K562 (cell line): ENCODE measurements around the gene LYVE1. TPM values are rescaled to one million over a fixed set of nuclear protein-coding genes. Genes with fewer than 3 reads are reported as not detected.

Source experiments
- ATAC-seq: fragments of 200-7000 bp; cut with Tn5 transposase; 3 replicates; pipeline ENCODE4 v1.9.1; 2020; ENCODE audit warnings: moderate library complexity
- BruUV-seq: library from RNA; stranded (reverse); fragments of 400-500 nt; replicated peaks from 2 replicates; lab custom pipeline; 2021; lab: Mats Ljungman, UMichigan
- CTCF ChIA-PET: fragments of 300-600 bp; formaldehyde crosslinking; extraction: SDS; loops from one replicate; lab custom pipeline; 2021; ENCODE audit warnings: low intra/inter-chr PET ratio; lab: Yijun Ruan, JAX
- POLR2A ChIA-PET: fragments of 300-600, 350-650 bp; sonication (Branson Sonifier 250); formaldehyde crosslinking; extraction: SDS; loops from one replicate; lab custom pipeline; 2021; ENCODE audit warnings: antibody characterized with exemption, inconsistent platforms; lab: Yijun Ruan, JAX
- DNase-seq, 4 experiments: peaks; one replicate each; pipeline versions ENCODE4 v3.0.0 to v3.0.0-alpha.2; 2011 to 2018; ENCODE audit warnings: low spot score in 3 of 4, mixed read lengths in 3 of 4; ENCODE audit errors: extremely low read depth in 1 of 4
- FAIRE-seq: peaks from 2 replicates; lab custom pipeline; 2011; peaks lifted over from hg19 to GRCh38; lab: Jason Lieb, UNC
- H2AFZ ChIP-seq: 2 replicates; pipeline ENCODE4 v1.6.0; 2011; ENCODE audit warnings: low read depth, low read length, control low read depth, inconsistent platforms
- H3K27ac ChIP-seq: fragments of 200-600 bp; 3 replicates; pipeline ENCODE4 v1.8.0; 2011; ENCODE audit warnings: low read depth, mild to moderate bottlenecking, control low read depth, inconsistent platforms, low read length, moderate library complexity, mixed read lengths; ENCODE audit errors: extremely low read depth
- H3K27me3 ChIP-seq, 2 experiments: fragments of 300-600 bp in 1 of 2; 2 replicates in 1 of 2; 3 replicates in 1 of 2; pipeline versions ENCODE4 v1.6.0 to v1.8.0; 2011; ENCODE audit warnings: inconsistent platforms in 2 of 2, low read length in 2 of 2, mild to moderate bottlenecking in 1 of 2, mixed read lengths in 1 of 2, moderate library complexity in 1 of 2; ENCODE audit not compliant: control insufficient read depth in 2 of 2, insufficient read depth in 2 of 2
- H3K36me3 ChIP-seq: fragments of 300-600 bp; 3 replicates; pipeline ENCODE4 v1.8.0; 2011; ENCODE audit warnings: mild to moderate bottlenecking, low read length, inconsistent platforms; ENCODE audit not compliant: control insufficient read depth, insufficient read depth
- H3K4me1 ChIP-seq, 2 experiments: fragments of 200-600 bp in 1 of 2; replicated peaks in 1 of 2; 2 replicates in 1 of 2; 3 replicates in 1 of 2; pipeline versions ENCODE4 v1.5.1 to v1.8.0; 2011; ENCODE audit warnings: inconsistent platforms in 2 of 2, low read length in 2 of 2, mild to moderate bottlenecking in 1 of 2, mixed read lengths in 1 of 2, moderate library complexity in 1 of 2; ENCODE audit not compliant: control insufficient read depth in 2 of 2, insufficient read depth in 2 of 2
- H3K4me2 ChIP-seq: 2 replicates; pipeline ENCODE4 v1.6.1; 2011; ENCODE audit warnings: low read length, control low read depth, inconsistent platforms, mixed read lengths; ENCODE audit not compliant: insufficient read depth
- H3K4me3 ChIP-seq: fragments of 200-600 bp; sonication (generic), shearing (Covaris generic); 2 replicates; pipeline ENCODE4 v1.5.1; 2016; ENCODE audit warnings: control low read depth, inconsistent platforms
- H3K79me2 ChIP-seq: fragments of 200-600 bp; 3 replicates; pipeline ENCODE4 v1.8.0; 2011; ENCODE audit warnings: low read length, inconsistent platforms; ENCODE audit not compliant: control insufficient read depth, insufficient read depth
- H3K9ac ChIP-seq, 2 experiments: 2 replicates each; pipeline versions ENCODE4 v1.6.0 to v1.6.1; 2011; ENCODE audit warnings: low read depth in 2 of 2, low read length in 2 of 2, control low read depth in 1 of 2, inconsistent platforms in 1 of 2, mild to moderate bottlenecking in 1 of 2, mixed read lengths in 1 of 2; ENCODE audit not compliant: insufficient read depth in 1 of 2
- H3K9me1 ChIP-seq: one replicate; pipeline ENCODE4 v1.6.0; 2011; ENCODE audit warnings: inconsistent platforms, mild to moderate bottlenecking, low read length, moderate library complexity; ENCODE audit not compliant: control insufficient read depth, insufficient read depth
- H3K9me3 ChIP-seq: replicated peaks from 2 replicates; pipeline ENCODE4 v1.5.1; 2011; ENCODE audit warnings: low read depth, low read length, inconsistent platforms; ENCODE audit not compliant: control insufficient read depth, insufficient read depth
- H4K20me1 ChIP-seq: replicated peaks from 2 replicates; pipeline ENCODE4 v1.6.1; 2011; ENCODE audit warnings: low read length, inconsistent platforms, mixed read lengths; ENCODE audit not compliant: control insufficient read depth, insufficient read depth
- BDP1 ChIP-seq: IDR thresholded peaks from 3 replicates; pipeline ENCODE4 v1.6.1; 2011; ENCODE audit not compliant: insufficient read length, insufficient read depth
- BRD4 ChIP-seq: fragments of 200-600 bp; sonication (generic); IDR thresholded peaks from 2 replicates; pipeline ENCODE4 v1.6.1; 2017; ENCODE audit warnings: inconsistent platforms
- ID3 ChIP-seq, 2 experiments: fragments of 250-450 bp in 1 of 2; fragments of 450-650 bp in 1 of 2; sonication (Bioruptor Pico) in 1 of 2; IDR thresholded peaks; 2 replicates each; pipeline versions ENCODE4 v1.6.1 to v1.8.0; 2016 to 2021; ENCODE audit warnings: mild to moderate bottlenecking in 2 of 2, moderate library complexity in 2 of 2, missing compliant biosample characterization in 1 of 2, missing genetic modification characterization in 1 of 2
- KDM4B ChIP-seq, 2 experiments: fragments of 450-650 bp in 1 of 2; sonication (generic) in 1 of 2; IDR thresholded peaks; 2 replicates each; pipeline ENCODE4 v1.6.1; 2016 to 2017; ENCODE audit warnings: borderline replicate concordance in 2 of 2, antibody characterized with exemption in 1 of 2, low read depth in 1 of 2, mild to moderate bottlenecking in 1 of 2
- SAP30 ChIP-seq: fragments of 200-600 bp; sonication (generic); IDR thresholded peaks from 2 replicates; pipeline ENCODE4 v1.6.1; 2012; ENCODE audit warnings: borderline replicate concordance, low read depth, mild to moderate bottlenecking, moderate library complexity, low read length, control low read depth, inconsistent platforms; ENCODE audit not compliant: insufficient read depth, poor library complexity, severe bottlenecking
- SPI1 ChIP-seq: IDR thresholded peaks from 2 replicates; pipeline ENCODE4 v1.6.1; 2011; ENCODE audit warnings: low read depth, low read length, control low read depth, borderline replicate concordance
- TGIF2 ChIP-seq: sonication (generic); formaldehyde crosslinking; IDR thresholded peaks from 2 replicates; pipeline ENCODE4 v1.8.1; 2022; ENCODE audit warnings: mild to moderate bottlenecking, missing genetic modification reagents, moderate library complexity
- ZFX ChIP-seq: sonication (generic); formaldehyde crosslinking; IDR thresholded peaks from 2 replicates; pipeline ENCODE4 v1.8.0; 2022; ENCODE audit warnings: mild to moderate bottlenecking, missing genetic modification reagents, moderate library complexity
- ZNF121 ChIP-seq: sonication (generic); formaldehyde crosslinking; conservative IDR thresholded peaks from 2 replicates; pipeline ENCODE4 v1.8.0; 2022; ENCODE audit warnings: missing genetic modification reagents
- ZNF23 ChIP-seq: fragments of 250-450 bp; sonication (Bioruptor Pico); IDR thresholded peaks from 2 replicates; pipeline ENCODE4 v1.4.0; 2020; ENCODE audit warnings: mild to moderate bottlenecking
- ZNF586 ChIP-seq: fragments of 450-650 bp; formaldehyde crosslinking; conservative IDR thresholded peaks from 2 replicates; pipeline ENCODE4 v1.4.0; 2020; ENCODE audit warnings: mild to moderate bottlenecking, moderate library complexity
- WGBS: fragments of 100-300 bp; shearing (Covaris generic); methylation state at CpG from one replicate; pipeline ENCODE4 v1.1.6; 2016; ENCODE audit warnings: low coverage, mixed read lengths; ENCODE audit not compliant: insufficient coverage; ENCODE audit errors: missing lambda C conversion rate; 5-methylcytosine and 5-hydroxymethylcytosine counted together
- in situ Hi-C: fragments of 300-500 bp; cut with MboI; formaldehyde crosslinking; loops from 4 replicates; pipeline ENCODE4 v1.15.0; 2018; ENCODE audit warnings: inconsistent platforms, mixed read lengths
- intact Hi-C: fragments of 100-400 bp; cut with micrococcal nuclease; formaldehyde crosslinking; loops from 2 replicates; pipeline ENCODE4 v1.14.2; 2022
- polyA plus RNA-seq, 8 experiments: library from polyadenylated mRNA; depleted of rRNA in 4 of 8; stranded (reverse) in 5 of 8; unstranded in 3 of 8; fragments of >200 nt; fragmentation: Nextera tagmentation in 2 of 8; fragmentation: Illumina TruSeq in 1 of 8; extraction: Ambion mirVana in 2 of 8; extraction: Trizol in 1 of 8; gene quantifications; 2 replicates each; pipeline versions ENCODE4 v1.2.1 to v1.2.3, GENCODE V29; 2011 to 2014; ENCODE audit warnings: inconsistent platforms in 1 of 8, missing spikeins in 1 of 8
- total RNA-seq, 7 experiments: library from RNA; depleted of rRNA in 6 of 7; stranded (reverse); fragments of >200 nt in 6 of 7; fragmentation: Illumina TruSeq in 2 of 7; extraction: Trizol in 2 of 7; gene quantifications; 2 replicates each; pipeline versions ENCODE4 v1.2.1 to v1.2.3, GENCODE V29; 2011 to 2021; ENCODE audit warnings: low replicate concordance in 1 of 7

LYVE1 gene
- total and polyA plus RNA-seq, 9 of the 15 experiments (the other 6 are each of a cell fraction or from before 2014, with no cell fraction given) = 0.06 to 1.1 (median 0.14) TPM; not detected in 1

GRCh38 chr11:10565493-10565892 lies 3.0 kb downstream of the LYVE1 start:
- FAIRE-seq (no peak), DNase-seq (no peak)
- intact Hi-C loops = loop anchor here (2.0 kb wide), 1 partner anchor 159 kb away; no protein-coding TSS in a partner anchor

More at GRCh38 chr11:10565493-10565892, 3.0 kb downstream of the LYVE1 start:
- WGBS = 14% methylated on average over 1 of the region's 4 CpGs
- no TSS peak for BruUV-seq
- Histone ChIP-seq H4K20me1 (no peaks in the 10 kb centered on the region), H3K4me1 (peaks cover 0 to 6% of the 10 kb centered on the region in 2 experiments; a peak in 2 of 5 replicates), H3K27me3 (no peaks in the 10 kb centered on the region), H3K4me2 (no peak overlapping the region), H2AFZ (no peak overlapping the region), H3K9me1 (no peaks in the 10 kb centered on the region), H3K27ac (no peak overlapping the region), H3K9ac (no peak overlapping the region), H3K79me2 (no peaks in the 10 kb centered on the region), H3K9me3 (no peaks in the 10 kb centered on the region), H3K4me3 (no peak overlapping the region), H3K36me3 (no peaks in the 10 kb centered on the region)
- no peak for ATAC-seq
- in situ Hi-C loops = no loop called here
- TF ChIP-seq BRD4 = no peak
- TF ChIP-seq KDM4B (IDR thresholded peaks at IDR 0.05; ENCODE audit: borderline replicate concordance in 2 of 2, low read depth in 1 of 2) = no peak
- TF ChIP-seq ZNF121 (CRISPR knock-in tag) = peak; percentile 83
- no peak for TF ChIP-seq ZFX (CRISPR knock-in tag)
- peak; percentile 92 for TF ChIP-seq SPI1
- TF ChIP-seq ZNF23 = no peak
- no peak for TF ChIP-seq SAP30
- TF ChIP-seq TGIF2 (CRISPR knock-in tag) = no peak
- TF ChIP-seq BDP1 = no peak
- no peak for TF ChIP-seq ZNF586 (CRISPR knock-in tag)
- TF ChIP-seq ID3 (CRISPR knock-in tag; IDR thresholded peaks at IDR 0.05) = no peak
- TF ChIP-seq ID3 (tag; IDR thresholded peaks at IDR 0.05) = no peak
- ChIA-PET POLR2A (interaction anchor here (1.1 to 1.4 kb wide), 4 partner anchors 14 to 26 kb away, joined by 3 to 4 read pairs (median 4); no protein-coding TSS in a partner anchor), CTCF (interaction anchor here (0.7 to 2.1 kb wide), 3 partner anchors 88 to 171 kb away, joined by 3 to 11 read pairs (median 3); no protein-coding TSS in a partner anchor)
